ENCODE measurements around the gene CSMD2. TPM values are rescaled to one million over a fixed set of nuclear protein-coding genes. Genes with fewer than 3 reads are reported as not detected.
A peak's percentile ranks its signal among the peaks of the same experiment; 100 is the strongest.

CSMD2 gene
- total RNA-seq, 1 donor from 2014 or later = 0.55 TPM

DNA sequence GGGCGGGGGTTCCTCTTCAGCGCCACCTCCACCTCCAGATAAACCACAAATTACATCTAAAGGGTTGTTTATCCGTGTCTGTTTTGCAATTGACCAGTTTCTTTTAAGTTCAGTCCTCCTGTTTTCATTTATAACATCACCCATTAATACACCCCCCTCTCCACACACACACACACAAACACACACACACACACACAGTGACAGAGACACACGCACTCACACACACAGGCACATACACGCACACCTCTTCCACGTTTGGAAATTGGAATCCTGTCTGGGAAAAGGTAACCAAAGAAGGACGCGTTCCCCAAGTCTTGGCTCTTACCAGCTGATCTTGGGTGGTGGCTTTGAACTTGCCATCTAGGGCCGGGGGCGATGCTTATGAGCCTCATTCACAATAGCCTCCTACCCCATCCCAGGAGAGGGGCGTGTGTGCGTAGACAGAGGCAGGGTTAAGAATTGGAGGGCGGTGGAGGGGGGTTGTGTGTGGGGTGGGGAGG is 442 bp upstream of the CSMD2 start:
- TF ChIP-seq CTCF (IDR thresholded peaks at IDR 0.05) = no peak
- Mint-ChIP-seq H3K27ac (ENCODE audit: unreplicated experiment) (no peak overlapping the region), H3K27me3 (ENCODE audit: low read depth) (peaks cover 73% of the 10 kb centered on the region)

GRCh38 chr1:34163792-34164731 is 968 bp downstream of the CSMD2 start:
- H3K36me3 Mint-ChIP-seq (ENCODE audit: low read depth) = peaks cover 1% of the 10 kb centered on the region
- TF ChIP-seq CTCF (IDR thresholded peaks at IDR 0.05) = no peak
- peaks cover 16% of the 10 kb centered on the region for H3K4me1 Mint-ChIP-seq (ENCODE audit: low read depth)
- no peak overlapping the region for H3K27ac Mint-ChIP-seq (ENCODE audit: unreplicated experiment)
- peak overlapping the region; percentile 64 for H3K4me3 Mint-ChIP-seq (ENCODE audit: unreplicated experiment)
- H3K27me3 Mint-ChIP-seq (ENCODE audit: low read depth) = peaks cover 71% of the 10 kb centered on the region
- no peaks in the 10 kb centered on the region for H3K9me3 Mint-ChIP-seq (ENCODE audit: low read depth)
- DNase-seq (ENCODE audit: low spot score) = no peak

More for the DNA sequence above, 442 bp upstream of the CSMD2 start:
- Mint-ChIP-seq H3K9me3 (ENCODE audit: low read depth) (no peaks in the 10 kb centered on the region), H3K4me3 (ENCODE audit: unreplicated experiment) (peak overlapping the region; percentile 55), H3K36me3 (ENCODE audit: low read depth) (peaks cover 1% of the 10 kb centered on the region), H3K4me1 (ENCODE audit: low read depth) (peaks cover 16% of the 10 kb centered on the region)
- DNase-seq (ENCODE audit: low spot score) = no peak

GRCh38 chr1:34162852-34163766 is 1.9 kb downstream of the CSMD2 start:
- H3K27me3 Mint-ChIP-seq (ENCODE audit: low read depth) = peaks cover 66% of the 10 kb centered on the region

GRCh38 chr1:34156739-34157138 is 8.3 kb downstream of the CSMD2 start:
- H3K4me1 Mint-ChIP-seq (ENCODE audit: low read depth) = no peaks in the 10 kb centered on the region

More at GRCh38 chr1:34162852-34163766, 1.9 kb downstream of the CSMD2 start:
- H3K27ac Mint-ChIP-seq (ENCODE audit: unreplicated experiment) = no peak overlapping the region
- no peaks in the 10 kb centered on the region for H3K9me3 Mint-ChIP-seq (ENCODE audit: low read depth)
- peak overlapping the region; percentile 64 for H3K4me3 Mint-ChIP-seq (ENCODE audit: unreplicated experiment)
- H3K4me1 Mint-ChIP-seq (ENCODE audit: low read depth) = peaks cover 16% of the 10 kb centered on the region
- TF ChIP-seq CTCF (IDR thresholded peaks at IDR 0.05) = peak; percentile 71
- no peak for DNase-seq (ENCODE audit: low spot score)
- peaks cover 1% of the 10 kb centered on the region for H3K36me3 Mint-ChIP-seq (ENCODE audit: low read depth)

More at GRCh38 chr1:34156739-34157138, 8.3 kb downstream of the CSMD2 start:
- TF ChIP-seq CTCF (IDR thresholded peaks at IDR 0.05) = no peak
- no peak overlapping the region for H3K4me3 Mint-ChIP-seq (ENCODE audit: unreplicated experiment)
- H3K36me3 Mint-ChIP-seq (ENCODE audit: low read depth) = no peaks in the 10 kb centered on the region
- H3K27ac Mint-ChIP-seq (ENCODE audit: unreplicated experiment) = no peak overlapping the region
- DNase-seq (ENCODE audit: low spot score) = no peak
- H3K9me3 Mint-ChIP-seq (ENCODE audit: low read depth) = no peaks in the 10 kb centered on the region
- peaks cover 22% of the 10 kb centered on the region for H3K27me3 Mint-ChIP-seq (ENCODE audit: low read depth)
